ENCODE measurements around the gene LOXL1.

Gene LOXL1

DNA sequence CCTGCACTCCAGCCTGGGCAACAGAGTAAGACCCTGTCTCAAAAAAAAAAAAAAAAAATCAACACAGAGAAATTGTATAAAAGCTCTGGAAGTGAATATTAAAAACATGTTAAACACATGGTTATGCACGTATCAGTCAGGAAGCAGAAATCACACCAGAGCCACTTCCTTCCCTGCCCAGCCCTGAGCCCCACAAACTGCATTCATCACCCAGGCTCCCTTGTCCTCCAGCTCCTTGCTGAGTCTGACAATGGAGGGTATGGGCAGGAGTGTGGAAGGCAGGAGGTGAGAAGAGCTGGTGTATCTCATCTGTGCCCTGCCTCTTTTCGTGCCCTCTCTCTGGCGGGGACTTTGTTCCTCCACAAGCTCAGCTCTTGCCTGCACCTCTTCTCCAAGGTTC lies 12.1 kb upstream of the LOXL1 start:
- Histone ChIP-seq H2BK5ac (ENCODE audit: low read depth, low read length, poor library complexity, severe bottlenecking) (no peak overlapping the region), H2BK15ac (ENCODE audit: low read depth, poor library complexity, severe bottlenecking) (no peak overlapping the region), H3K79me1 (replicated peaks; ENCODE audit: low read length, poor library complexity, severe bottlenecking) (peaks cover 4% of the 10 kb centered on the region), H3K9ac (ENCODE audit: low read length) (no peak overlapping the region), H3K9me3 (ENCODE audit: control insufficient read depth, low read length) (peaks cover 3% of the 10 kb centered on the region), H3K23ac (ENCODE audit: low read length in 2 of 2) (no peak overlapping the region), H3K4ac (ENCODE audit: low read depth in 1 of 2, low read length in 2 of 2) (no peak overlapping the region), H3K4me3 (ENCODE audit: insufficient read depth in 1 of 2, low read depth in 1 of 2, low read length in 2 of 2) (no peak overlapping the region), H3K36me3 (ENCODE audit: control insufficient read depth in 1 of 2, insufficient read depth in 2 of 2, low read depth in 1 of 2, low read length in 2 of 2) (peaks cover 21 to 25% of the 10 kb centered on the region in 2 experiments), H3K18ac (ENCODE audit: low read depth in 1 of 2, low read length in 2 of 2) (no peak overlapping the region), H2AK5ac (ENCODE audit: low read length, severe bottlenecking) (peak overlapping the region; percentile 18), H3K4me2 (ENCODE audit: low read length, poor library complexity, severe bottlenecking) (no peak overlapping the region), H2AFZ (ENCODE audit: low read depth, low read length) (no peak overlapping the region), H4K91ac (ENCODE audit: low read length) (no peak overlapping the region), H3K14ac (ENCODE audit: low read length in 2 of 2) (no peak overlapping the region), H4K8ac (ENCODE audit: low read length) (no peak overlapping the region), H3K27ac (ENCODE audit: low read length, poor library complexity, severe bottlenecking) (no peak overlapping the region), H3K27me3 (ENCODE audit: control insufficient read depth in 1 of 2, insufficient read depth in 1 of 2, low read length in 2 of 2) (no peaks in the 10 kb centered on the region), H2BK120ac (ENCODE audit: low read depth, low read length) (no peak overlapping the region), H3K4me1 (ENCODE audit: control insufficient read depth, insufficient read depth, low read depth, low read length) (peaks cover 4% of the 10 kb centered on the region), H2BK12ac (ENCODE audit: low read length in 2 of 2) (no peak overlapping the region)
- no peak for DNase-seq
- 93% methylated on average over 2 of the region's 3 CpGs for WGBS

DNA sequence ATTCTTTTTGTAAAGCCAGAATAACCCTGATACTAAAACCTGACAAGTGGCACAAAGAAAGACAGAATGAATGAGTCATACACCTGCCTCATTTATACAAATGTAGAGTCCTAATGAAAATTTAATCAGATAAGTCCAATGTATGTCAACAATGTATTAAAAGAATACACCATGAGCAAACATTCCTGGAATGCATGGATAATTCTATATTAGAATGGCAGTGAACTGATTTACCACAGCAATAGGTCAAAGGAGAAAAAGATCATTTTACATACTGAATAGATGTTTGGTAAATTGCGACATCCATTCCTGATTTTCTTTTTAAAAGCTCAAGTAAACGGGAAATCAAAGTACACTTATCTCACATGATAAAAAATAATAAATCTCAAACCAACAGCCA lies 11.2 kb upstream of the LOXL1 start:
- H3K27me3 ChIP-seq (ENCODE audit: control insufficient read depth in 1 of 2, insufficient read depth in 1 of 2, low read length in 2 of 2) = no peaks in the 10 kb centered on the region
- WGBS = 100% methylated on average over 2 of the region's 2 CpGs
- peaks cover 4% of the 10 kb centered on the region for H3K4me1 ChIP-seq (ENCODE audit: control insufficient read depth, insufficient read depth, low read depth, low read length)
- no peak overlapping the region for H3K23ac ChIP-seq (ENCODE audit: low read length in 2 of 2)
- no peak overlapping the region for H2AK5ac ChIP-seq (ENCODE audit: low read length, severe bottlenecking)
- H4K91ac ChIP-seq (ENCODE audit: low read length) = no peak overlapping the region
- H3K14ac ChIP-seq (ENCODE audit: low read length in 2 of 2) = no peak overlapping the region
- no peak overlapping the region for H2BK12ac ChIP-seq (ENCODE audit: low read length in 2 of 2)
- no peak overlapping the region for H2BK120ac ChIP-seq (ENCODE audit: low read depth, low read length)
- no peak for DNase-seq
- H2BK5ac ChIP-seq (ENCODE audit: low read depth, low read length, poor library complexity, severe bottlenecking) = no peak overlapping the region
- H3K79me1 ChIP-seq (replicated peaks; ENCODE audit: low read length, poor library complexity, severe bottlenecking) = peaks cover 9% of the 10 kb centered on the region
- no peak overlapping the region for H3K4ac ChIP-seq (ENCODE audit: low read depth in 1 of 2, low read length in 2 of 2)
- no peak overlapping the region for H2AFZ ChIP-seq (ENCODE audit: low read depth, low read length)
- H2BK15ac ChIP-seq (ENCODE audit: low read depth, poor library complexity, severe bottlenecking) = no peak overlapping the region
- peaks cover 3% of the 10 kb centered on the region for H3K9me3 ChIP-seq (ENCODE audit: control insufficient read depth, low read length)
- H3K4me2 ChIP-seq (ENCODE audit: low read length, poor library complexity, severe bottlenecking) = no peak overlapping the region
- H4K8ac ChIP-seq (ENCODE audit: low read length) = no peak overlapping the region
- H3K18ac ChIP-seq (ENCODE audit: low read depth in 1 of 2, low read length in 2 of 2) = no peak overlapping the region
- H3K27ac ChIP-seq (ENCODE audit: low read length, poor library complexity, severe bottlenecking) = no peak overlapping the region
- H3K36me3 ChIP-seq (ENCODE audit: control insufficient read depth in 1 of 2, insufficient read depth in 2 of 2, low read depth in 1 of 2, low read length in 2 of 2) = peaks cover 23 to 30% of the 10 kb centered on the region in 2 experiments
- H3K9ac ChIP-seq (ENCODE audit: low read length) = no peak overlapping the region
- H3K4me3 ChIP-seq (ENCODE audit: insufficient read depth in 1 of 2, low read depth in 1 of 2, low read length in 2 of 2) = no peak overlapping the region

DNA sequence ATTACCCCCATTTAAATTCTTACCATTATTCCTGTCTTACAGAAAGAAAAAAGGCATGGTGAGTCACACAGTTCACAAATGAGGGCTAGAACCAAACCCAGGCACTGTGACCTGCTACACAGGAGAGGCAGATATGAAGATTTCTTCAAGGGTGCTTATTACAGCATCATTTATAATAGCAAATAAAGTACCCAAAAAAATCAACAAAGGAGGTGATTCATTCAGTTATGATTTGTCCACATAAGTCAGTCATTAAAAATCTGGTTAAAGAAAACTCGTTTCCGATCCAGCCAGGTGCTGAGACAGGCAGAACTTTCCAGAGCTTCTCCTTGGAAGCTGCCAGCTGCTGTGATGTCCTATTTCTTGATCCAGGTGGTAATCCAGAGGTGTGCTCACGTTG lies 7.5 kb upstream of the LOXL1 start:
- no peak overlapping the region for H3K9ac ChIP-seq (ENCODE audit: low read length)
- H3K27me3 ChIP-seq (ENCODE audit: control insufficient read depth in 1 of 2, insufficient read depth in 1 of 2, low read length in 2 of 2) = no peaks in the 10 kb centered on the region
- H3K9me3 ChIP-seq (ENCODE audit: control insufficient read depth, low read length) = peaks cover 3% of the 10 kb centered on the region
- peaks cover 31% of the 10 kb centered on the region for H3K4me1 ChIP-seq (ENCODE audit: control insufficient read depth, insufficient read depth, low read depth, low read length)
- no peak overlapping the region for H3K23ac ChIP-seq (ENCODE audit: low read length in 2 of 2)
- no peak overlapping the region for H3K18ac ChIP-seq (ENCODE audit: low read depth in 1 of 2, low read length in 2 of 2)
- no peak overlapping the region for H3K4me2 ChIP-seq (ENCODE audit: low read length, poor library complexity, severe bottlenecking)
- H2BK15ac ChIP-seq (ENCODE audit: low read depth, poor library complexity, severe bottlenecking) = no peak overlapping the region
- no peak overlapping the region for H3K4me3 ChIP-seq (ENCODE audit: insufficient read depth in 1 of 2, low read depth in 1 of 2, low read length in 2 of 2)
- H2AK5ac ChIP-seq (ENCODE audit: low read length, severe bottlenecking) = no peak overlapping the region
- H4K8ac ChIP-seq (ENCODE audit: low read length) = no peak overlapping the region
- no peak overlapping the region for H3K4ac ChIP-seq (ENCODE audit: low read depth in 1 of 2, low read length in 2 of 2)
- H2BK5ac ChIP-seq (ENCODE audit: low read depth, low read length, poor library complexity, severe bottlenecking) = no peak overlapping the region
- H3K36me3 ChIP-seq (ENCODE audit: control insufficient read depth in 1 of 2, insufficient read depth in 2 of 2, low read depth in 1 of 2, low read length in 2 of 2) = peaks cover 13 to 21% of the 10 kb centered on the region in 2 experiments
- no peak overlapping the region for H2BK12ac ChIP-seq (ENCODE audit: low read length in 2 of 2)
- no peak overlapping the region for H2BK120ac ChIP-seq (ENCODE audit: low read depth, low read length)
- H3K27ac ChIP-seq (ENCODE audit: low read length, poor library complexity, severe bottlenecking) = no peak overlapping the region
- H2AFZ ChIP-seq (ENCODE audit: low read depth, low read length) = no peak overlapping the region
- DNase-seq = no peak
- 91% methylated on average over 3 of the region's 3 CpGs for WGBS
- no peak overlapping the region for H3K14ac ChIP-seq (ENCODE audit: low read length in 2 of 2)
- H4K91ac ChIP-seq (ENCODE audit: low read length) = no peak overlapping the region
- peaks cover 23% of the 10 kb centered on the region for H3K79me1 ChIP-seq (replicated peaks; ENCODE audit: low read length, poor library complexity, severe bottlenecking)

DNA sequence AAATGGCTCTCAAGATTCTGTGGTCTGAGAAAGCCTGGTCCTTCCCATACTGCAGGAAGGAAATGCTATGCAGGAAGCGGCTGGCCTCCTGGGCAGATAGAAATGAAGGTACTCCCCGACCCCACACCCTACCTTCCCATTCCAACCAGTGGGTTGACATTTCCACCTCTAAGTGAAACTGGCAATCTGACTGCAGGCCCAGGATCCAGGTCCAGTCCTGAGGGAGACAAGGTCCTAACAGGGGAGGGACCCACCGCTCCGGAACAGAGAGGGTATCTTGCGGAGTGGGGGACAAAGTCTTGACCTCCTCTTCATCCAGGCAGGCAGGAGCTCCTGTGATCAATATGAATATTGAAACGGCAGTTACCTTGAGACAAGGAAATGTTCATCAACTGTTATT lies 6.6 kb upstream of the LOXL1 start:
- no peak overlapping the region for H3K27ac ChIP-seq (ENCODE audit: low read length, poor library complexity, severe bottlenecking)
- no peak overlapping the region for H2BK12ac ChIP-seq (ENCODE audit: low read length in 2 of 2)
- no peak overlapping the region for H3K4me3 ChIP-seq (ENCODE audit: insufficient read depth in 1 of 2, low read depth in 1 of 2, low read length in 2 of 2)
- H2AFZ ChIP-seq (ENCODE audit: low read depth, low read length) = no peak overlapping the region
- H2BK120ac ChIP-seq (ENCODE audit: low read depth, low read length) = no peak overlapping the region
- peaks cover 13 to 21% of the 10 kb centered on the region in 2 experiments for H3K36me3 ChIP-seq (ENCODE audit: control insufficient read depth in 1 of 2, insufficient read depth in 2 of 2, low read depth in 1 of 2, low read length in 2 of 2)
- peaks cover 23% of the 10 kb centered on the region for H3K79me1 ChIP-seq (replicated peaks; ENCODE audit: low read length, poor library complexity, severe bottlenecking)
- H4K91ac ChIP-seq (ENCODE audit: low read length) = no peak overlapping the region
- no peak overlapping the region for H2AK5ac ChIP-seq (ENCODE audit: low read length, severe bottlenecking)
- H3K4me1 ChIP-seq (ENCODE audit: control insufficient read depth, insufficient read depth, low read depth, low read length) = peaks cover 35% of the 10 kb centered on the region
- WGBS = 96% methylated on average over 5 of the region's 6 CpGs
- no peak overlapping the region for H3K14ac ChIP-seq (ENCODE audit: low read length in 2 of 2)
- no peak overlapping the region for H3K4ac ChIP-seq (ENCODE audit: low read depth in 1 of 2, low read length in 2 of 2)
- H2BK15ac ChIP-seq (ENCODE audit: low read depth, poor library complexity, severe bottlenecking) = no peak overlapping the region
- H3K23ac ChIP-seq (ENCODE audit: low read length in 2 of 2) = peak overlapping the region in 1 of 2 experiments; percentile 53
- no peak overlapping the region for H2BK5ac ChIP-seq (ENCODE audit: low read depth, low read length, poor library complexity, severe bottlenecking)
- DNase-seq = no peak
- no peak overlapping the region for H3K18ac ChIP-seq (ENCODE audit: low read depth in 1 of 2, low read length in 2 of 2)
- H4K8ac ChIP-seq (ENCODE audit: low read length) = no peak overlapping the region
- H3K9me3 ChIP-seq (ENCODE audit: control insufficient read depth, low read length) = peaks cover 3% of the 10 kb centered on the region
- H3K27me3 ChIP-seq (ENCODE audit: control insufficient read depth in 1 of 2, insufficient read depth in 1 of 2, low read length in 2 of 2) = no peaks in the 10 kb centered on the region
- H3K9ac ChIP-seq (ENCODE audit: low read length) = no peak overlapping the region
- H3K4me2 ChIP-seq (ENCODE audit: low read length, poor library complexity, severe bottlenecking) = no peak overlapping the region

Measured in mesenchymal stem cell (in vitro differentiated cells and primary cell).